ENCODE data around the gene MEX3D.

DNA sequence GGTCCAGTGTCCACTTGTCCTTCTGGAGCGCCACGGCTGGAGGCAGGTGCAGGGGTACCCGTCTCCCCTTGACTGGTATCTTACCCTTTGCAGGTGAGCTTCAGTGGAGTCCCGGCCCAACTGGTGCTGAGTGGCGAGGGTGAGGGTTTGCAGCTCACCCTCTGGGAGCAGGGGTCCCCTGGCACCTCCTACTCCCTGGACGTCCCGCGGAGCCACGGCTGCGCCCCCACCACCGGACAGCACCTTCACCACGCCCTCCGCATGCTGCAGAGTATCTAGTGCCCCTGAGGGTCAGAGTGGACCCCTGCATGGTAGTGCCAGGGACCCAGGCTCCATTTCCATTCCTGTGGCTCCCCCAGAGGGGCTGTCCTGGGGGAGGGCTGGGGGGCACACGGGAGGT is 33.2 kb downstream of the MEX3D start:
- TF ChIP-seq STAT1 (IDR thresholded peaks at IDR 0.05; ENCODE audit: unreplicated experiment) (no peak), CREB1 (CRISPR knock-in tag; IDR thresholded peaks at IDR 0.05; ENCODE audit: low read depth) (no peak), POLR2AphosphoS5 (IDR thresholded peaks at IDR 0.05; ENCODE audit: low read depth) (no peak), EZH2 (IDR thresholded peaks at IDR 0.05; ENCODE audit: low read depth, unreplicated experiment) (no peak), EZH2phosphoT487 (IDR thresholded peaks at IDR 0.05; ENCODE audit: unreplicated experiment) (no peak), ZNF114 (CRISPR knock-in tag; IDR thresholded peaks at IDR 0.05) (no peak)
- TF ChIP-seq, protein P1, sequence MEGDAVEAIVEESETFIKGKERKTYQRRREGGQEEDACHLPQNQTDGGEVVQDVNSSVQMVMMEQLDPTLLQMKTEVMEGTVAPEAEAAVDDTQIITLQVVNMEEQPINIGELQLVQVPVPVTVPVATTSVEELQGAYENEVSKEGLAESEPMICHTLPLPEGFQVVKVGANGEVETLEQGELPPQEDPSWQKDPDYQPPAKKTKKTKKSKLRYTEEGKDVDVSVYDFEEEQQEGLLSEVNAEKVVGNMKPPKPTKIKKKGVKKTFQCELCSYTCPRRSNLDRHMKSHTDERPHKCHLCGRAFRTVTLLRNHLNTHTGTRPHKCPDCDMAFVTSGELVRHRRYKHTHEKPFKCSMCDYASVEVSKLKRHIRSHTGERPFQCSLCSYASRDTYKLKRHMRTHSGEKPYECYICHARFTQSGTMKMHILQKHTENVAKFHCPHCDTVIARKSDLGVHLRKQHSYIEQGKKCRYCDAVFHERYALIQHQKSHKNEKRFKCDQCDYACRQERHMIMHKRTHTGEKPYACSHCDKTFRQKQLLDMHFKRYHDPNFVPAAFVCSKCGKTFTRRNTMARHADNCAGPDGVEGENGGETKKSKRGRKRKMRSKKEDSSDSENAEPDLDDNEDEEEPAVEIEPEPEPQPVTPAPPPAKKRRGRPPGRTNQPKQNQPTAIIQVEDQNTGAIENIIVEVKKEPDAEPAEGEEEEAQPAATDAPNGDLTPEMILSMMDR (conservative IDR thresholded peaks at IDR 0.05; ENCODE audit: low read depth in 2 of 2): no peak
- TF ChIP-seq, protein P2, sequence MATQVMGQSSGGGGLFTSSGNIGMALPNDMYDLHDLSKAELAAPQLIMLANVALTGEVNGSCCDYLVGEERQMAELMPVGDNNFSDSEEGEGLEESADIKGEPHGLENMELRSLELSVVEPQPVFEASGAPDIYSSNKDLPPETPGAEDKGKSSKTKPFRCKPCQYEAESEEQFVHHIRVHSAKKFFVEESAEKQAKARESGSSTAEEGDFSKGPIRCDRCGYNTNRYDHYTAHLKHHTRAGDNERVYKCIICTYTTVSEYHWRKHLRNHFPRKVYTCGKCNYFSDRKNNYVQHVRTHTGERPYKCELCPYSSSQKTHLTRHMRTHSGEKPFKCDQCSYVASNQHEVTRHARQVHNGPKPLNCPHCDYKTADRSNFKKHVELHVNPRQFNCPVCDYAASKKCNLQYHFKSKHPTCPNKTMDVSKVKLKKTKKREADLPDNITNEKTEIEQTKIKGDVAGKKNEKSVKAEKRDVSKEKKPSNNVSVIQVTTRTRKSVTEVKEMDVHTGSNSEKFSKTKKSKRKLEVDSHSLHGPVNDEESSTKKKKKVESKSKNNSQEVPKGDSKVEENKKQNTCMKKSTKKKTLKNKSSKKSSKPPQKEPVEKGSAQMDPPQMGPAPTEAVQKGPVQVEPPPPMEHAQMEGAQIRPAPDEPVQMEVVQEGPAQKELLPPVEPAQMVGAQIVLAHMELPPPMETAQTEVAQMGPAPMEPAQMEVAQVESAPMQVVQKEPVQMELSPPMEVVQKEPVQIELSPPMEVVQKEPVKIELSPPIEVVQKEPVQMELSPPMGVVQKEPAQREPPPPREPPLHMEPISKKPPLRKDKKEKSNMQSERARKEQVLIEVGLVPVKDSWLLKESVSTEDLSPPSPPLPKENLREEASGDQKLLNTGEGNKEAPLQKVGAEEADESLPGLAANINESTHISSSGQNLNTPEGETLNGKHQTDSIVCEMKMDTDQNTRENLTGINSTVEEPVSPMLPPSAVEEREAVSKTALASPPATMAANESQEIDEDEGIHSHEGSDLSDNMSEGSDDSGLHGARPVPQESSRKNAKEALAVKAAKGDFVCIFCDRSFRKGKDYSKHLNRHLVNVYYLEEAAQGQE (IDR thresholded peaks at IDR 0.05; ENCODE audit: unreplicated experiment): no peak
- TF ChIP-seq, protein P3, sequence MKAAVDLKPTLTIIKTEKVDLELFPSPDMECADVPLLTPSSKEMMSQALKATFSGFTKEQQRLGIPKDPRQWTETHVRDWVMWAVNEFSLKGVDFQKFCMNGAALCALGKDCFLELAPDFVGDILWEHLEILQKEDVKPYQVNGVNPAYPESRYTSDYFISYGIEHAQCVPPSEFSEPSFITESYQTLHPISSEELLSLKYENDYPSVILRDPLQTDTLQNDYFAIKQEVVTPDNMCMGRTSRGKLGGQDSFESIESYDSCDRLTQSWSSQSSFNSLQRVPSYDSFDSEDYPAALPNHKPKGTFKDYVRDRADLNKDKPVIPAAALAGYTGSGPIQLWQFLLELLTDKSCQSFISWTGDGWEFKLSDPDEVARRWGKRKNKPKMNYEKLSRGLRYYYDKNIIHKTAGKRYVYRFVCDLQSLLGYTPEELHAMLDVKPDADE (IDR thresholded peaks at IDR 0.05): no peak
